HG03097 (cell line): ENCODE results near the gene LRP1.
A peak's percentile ranks its signal among the peaks of the same experiment; 100 is the strongest.

ENCODE experiments used
- ATAC-seq: cut with Tn5 transposase; IDR thresholded peaks from one replicate; pipeline ENCODE4 v1.9.1; 2021; ENCODE audit not compliant: unreplicated experiment, low FRiP score

Gene LRP1

GRCh38 chr12:57127726-57128518 lies at the start of gene LRP1:
LRP1 (plus strand) TSS chr12:57128483; CDS start chr12:57128965, 482 bp downstream.
- no peak for ATAC-seq

GRCh38 chr12:57078519-57079404 lies 49.5 kb upstream of the LRP1 start, which contains the start of gene NEMP1:
NEMP1 (minus strand) TSS chr12:57078791; CDS start chr12:57078745, 46 bp downstream.
- peak; percentile 93 for ATAC-seq

- no peak for ATAC-seq
Measured at GRCh38 chr12:57079821-57080220, 48.5 kb upstream of the LRP1 start.

GRCh38 chr12:57080855-57081254 lies 47.4 kb upstream of the LRP1 start:
- no peak for ATAC-seq

GRCh38 chr12:57085999-57086492 lies 42.2 kb upstream of the LRP1 start:
- no peak for ATAC-seq

- ATAC-seq: no peak
Measured at GRCh38 chr12:57086493-57087009, 41.7 kb upstream of the LRP1 start.

GRCh38 chr12:57087010-57087690 lies 41.1 kb upstream of the LRP1 start:
- ATAC-seq: peak; percentile 23

- peak; percentile 22 for ATAC-seq
Measured at GRCh38 chr12:57087691-57088353, 40.5 kb upstream of the LRP1 start.

GRCh38 chr12:57088354-57089270 lies 39.7 kb upstream of the LRP1 start, which contains the start of gene NAB2:
NAB2 (plus strand) TSS chr12:57089114; CDS start chr12:57089272, 158 bp downstream.
- ATAC-seq: peak; percentile 56

- no peak for ATAC-seq
Measured at GRCh38 chr12:57089271-57090245, 38.7 kb upstream of the LRP1 start.

GRCh38 chr12:57090490-57090889 lies 37.8 kb upstream of the LRP1 start:
- ATAC-seq: no peak

- no peak for ATAC-seq
Measured at GRCh38 chr12:57090924-57091637, 37.2 kb upstream of the LRP1 start.

GRCh38 chr12:57091638-57092528 lies 36.4 kb upstream of the LRP1 start:
- ATAC-seq: no peak

GRCh38 chr12:57092529-57092862 lies 35.8 kb upstream of the LRP1 start:
- ATAC-seq: no peak

- ATAC-seq: no peak
Measured at GRCh38 chr12:57092876-57093414, 35.3 kb upstream of the LRP1 start.
